Ishikawa (cell line): ENCODE data around the gene MTAP.

Experiments used
- CEBPB ChIP-seq: IDR thresholded peaks from 2 replicates; pipeline ENCODE4 v1.6.1; 2012
- CREB1 ChIP-seq: IDR thresholded peaks from 2 replicates; pipeline ENCODE4 v1.6.1; 2012; ENCODE audit warnings: low read depth
- EGR1 ChIP-seq: IDR thresholded peaks from 2 replicates; pipeline ENCODE4 v1.6.1; 2012
- EP300 ChIP-seq: IDR thresholded peaks from 2 replicates; pipeline ENCODE4 v1.6.1; 2012; ENCODE audit warnings: borderline replicate concordance
- FOXM1 ChIP-seq: IDR thresholded peaks from 2 replicates; pipeline ENCODE4 v1.6.1; 2012; ENCODE audit warnings: low read depth, borderline replicate concordance
- NFIC ChIP-seq: IDR thresholded peaks from 2 replicates; pipeline ENCODE4 v1.6.1; 2012
- RAD21 ChIP-seq: IDR thresholded peaks from 2 replicates; pipeline ENCODE4 v1.6.1; 2012; ENCODE audit warnings: low read depth
- TAF1 ChIP-seq: IDR thresholded peaks from 2 replicates; pipeline ENCODE4 v1.6.1; 2012; ENCODE audit warnings: low read depth, mild to moderate bottlenecking
- TCF12 ChIP-seq: IDR thresholded peaks from 2 replicates; pipeline ENCODE4 v1.6.1; 2012; ENCODE audit warnings: low read depth
- TEAD4 ChIP-seq: IDR thresholded peaks from 2 replicates; pipeline ENCODE4 v1.6.1; 2012
- YY1 ChIP-seq: IDR thresholded peaks from 2 replicates; pipeline ENCODE4 v1.6.1; 2012; ENCODE audit warnings: low read depth
- ZBTB7A ChIP-seq: IDR thresholded peaks from 2 replicates; pipeline ENCODE4 v1.6.1; 2012; ENCODE audit warnings: low read depth
- TF ChIP-seq, protein P1 (sequence below): IDR thresholded peaks from 2 replicates; pipeline ENCODE4 v1.6.1; 2012
- TF ChIP-seq, protein P2 (sequence below): IDR thresholded peaks from 2 replicates; pipeline ENCODE4 v1.6.1; 2012
- TF ChIP-seq, protein P3 (sequence below): IDR thresholded peaks from 2 replicates; pipeline ENCODE4 v1.6.1; 2012; ENCODE audit warnings: low read depth, mild to moderate bottlenecking

Gene MTAP

DNA sequence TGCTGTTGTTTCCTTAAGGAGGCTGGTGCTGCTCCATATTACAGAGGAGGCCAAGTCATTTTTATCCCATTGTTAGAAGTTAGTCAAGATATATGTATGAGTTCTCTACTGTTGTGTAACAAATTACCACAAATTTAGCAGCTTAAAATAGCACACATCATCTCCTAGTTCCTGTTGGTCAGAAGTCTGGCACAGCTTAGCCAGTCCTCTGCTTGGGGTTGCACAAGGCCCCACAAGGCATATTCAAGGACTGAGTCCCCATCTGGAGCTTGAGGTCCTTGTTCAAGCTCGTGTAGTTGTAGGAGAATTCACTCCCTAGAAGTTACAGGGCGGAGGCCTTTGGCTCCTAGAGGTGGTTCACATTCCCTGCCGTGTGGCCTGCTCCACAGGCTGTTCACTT, 14.7 kb downstream of the MTAP start:
- TF ChIP-seq RAD21 (no peak), EGR1 (no peak), CREB1 (no peak), TAF1 (no peak), FOXM1 (no peak), ZBTB7A (no peak), TCF12 (no peak), CEBPB (no peak), EP300 (no peak), YY1 (no peak), NFIC (no peak), TEAD4 (no peak)
- TF ChIP-seq, protein P1, sequence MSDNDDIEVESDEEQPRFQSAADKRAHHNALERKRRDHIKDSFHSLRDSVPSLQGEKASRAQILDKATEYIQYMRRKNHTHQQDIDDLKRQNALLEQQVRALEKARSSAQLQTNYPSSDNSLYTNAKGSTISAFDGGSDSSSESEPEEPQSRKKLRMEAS: no peak
- TF ChIP-seq, protein P2, sequence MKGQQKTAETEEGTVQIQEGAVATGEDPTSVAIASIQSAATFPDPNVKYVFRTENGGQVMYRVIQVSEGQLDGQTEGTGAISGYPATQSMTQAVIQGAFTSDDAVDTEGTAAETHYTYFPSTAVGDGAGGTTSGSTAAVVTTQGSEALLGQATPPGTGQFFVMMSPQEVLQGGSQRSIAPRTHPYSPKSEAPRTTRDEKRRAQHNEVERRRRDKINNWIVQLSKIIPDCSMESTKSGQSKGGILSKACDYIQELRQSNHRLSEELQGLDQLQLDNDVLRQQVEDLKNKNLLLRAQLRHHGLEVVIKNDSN: no peak
- TF ChIP-seq, protein P3, sequence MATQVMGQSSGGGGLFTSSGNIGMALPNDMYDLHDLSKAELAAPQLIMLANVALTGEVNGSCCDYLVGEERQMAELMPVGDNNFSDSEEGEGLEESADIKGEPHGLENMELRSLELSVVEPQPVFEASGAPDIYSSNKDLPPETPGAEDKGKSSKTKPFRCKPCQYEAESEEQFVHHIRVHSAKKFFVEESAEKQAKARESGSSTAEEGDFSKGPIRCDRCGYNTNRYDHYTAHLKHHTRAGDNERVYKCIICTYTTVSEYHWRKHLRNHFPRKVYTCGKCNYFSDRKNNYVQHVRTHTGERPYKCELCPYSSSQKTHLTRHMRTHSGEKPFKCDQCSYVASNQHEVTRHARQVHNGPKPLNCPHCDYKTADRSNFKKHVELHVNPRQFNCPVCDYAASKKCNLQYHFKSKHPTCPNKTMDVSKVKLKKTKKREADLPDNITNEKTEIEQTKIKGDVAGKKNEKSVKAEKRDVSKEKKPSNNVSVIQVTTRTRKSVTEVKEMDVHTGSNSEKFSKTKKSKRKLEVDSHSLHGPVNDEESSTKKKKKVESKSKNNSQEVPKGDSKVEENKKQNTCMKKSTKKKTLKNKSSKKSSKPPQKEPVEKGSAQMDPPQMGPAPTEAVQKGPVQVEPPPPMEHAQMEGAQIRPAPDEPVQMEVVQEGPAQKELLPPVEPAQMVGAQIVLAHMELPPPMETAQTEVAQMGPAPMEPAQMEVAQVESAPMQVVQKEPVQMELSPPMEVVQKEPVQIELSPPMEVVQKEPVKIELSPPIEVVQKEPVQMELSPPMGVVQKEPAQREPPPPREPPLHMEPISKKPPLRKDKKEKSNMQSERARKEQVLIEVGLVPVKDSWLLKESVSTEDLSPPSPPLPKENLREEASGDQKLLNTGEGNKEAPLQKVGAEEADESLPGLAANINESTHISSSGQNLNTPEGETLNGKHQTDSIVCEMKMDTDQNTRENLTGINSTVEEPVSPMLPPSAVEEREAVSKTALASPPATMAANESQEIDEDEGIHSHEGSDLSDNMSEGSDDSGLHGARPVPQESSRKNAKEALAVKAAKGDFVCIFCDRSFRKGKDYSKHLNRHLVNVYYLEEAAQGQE: no peak

DNA sequence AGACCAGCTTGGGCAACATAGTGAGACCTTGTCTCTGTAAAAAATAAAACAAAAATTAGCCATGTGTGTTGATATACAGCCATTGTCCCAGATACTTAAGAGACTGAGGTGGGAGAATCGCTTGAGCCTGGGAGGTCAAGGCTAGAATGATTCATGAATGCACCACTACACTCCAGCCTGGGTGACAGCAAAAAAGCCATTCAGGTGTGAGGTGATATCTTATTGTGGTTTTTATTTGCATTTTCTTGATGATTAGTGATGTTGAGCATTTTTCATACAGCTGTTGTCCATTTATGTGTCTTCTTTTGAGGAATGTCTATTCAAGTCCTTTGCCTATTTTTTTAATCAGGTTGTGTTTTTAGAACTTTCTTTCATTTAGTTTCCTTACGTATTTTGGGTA, 23.2 kb downstream of the MTAP start:
- TF ChIP-seq, protein P1: no peak
- TF ChIP-seq CEBPB (no peak), FOXM1 (no peak), EP300 (no peak), TCF12 (no peak), TEAD4 (no peak), TAF1 (no peak), YY1 (no peak), RAD21 (no peak), NFIC (no peak), EGR1 (no peak), ZBTB7A (no peak), CREB1 (no peak)
- TF ChIP-seq, protein P2: no peak
- TF ChIP-seq, protein P3: no peak

DNA sequence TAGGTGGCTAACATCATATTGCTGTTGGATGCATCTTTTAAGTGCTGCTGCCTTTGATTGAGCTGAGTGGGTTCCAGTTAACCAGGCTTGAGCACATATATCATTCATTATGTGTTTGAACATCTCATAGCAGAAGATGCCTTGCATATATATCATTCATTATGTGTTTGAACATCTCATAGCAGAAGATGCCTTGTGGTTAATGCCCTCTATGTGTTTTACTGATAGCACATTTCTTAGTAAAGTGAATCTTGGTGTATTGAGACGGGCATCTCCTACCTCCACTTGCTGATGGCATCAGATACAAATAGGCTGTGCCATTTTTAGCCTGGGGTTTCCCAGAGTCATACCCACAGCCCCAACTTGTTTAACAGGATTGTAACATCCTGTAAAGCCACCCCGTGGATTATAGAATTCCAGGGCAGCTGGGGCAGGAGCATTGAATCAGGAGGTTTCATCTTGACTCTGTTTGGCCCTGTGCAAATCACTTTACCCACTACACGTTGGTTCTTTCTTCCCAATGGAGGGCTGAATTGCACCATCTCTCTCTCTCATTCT, 26.5 kb downstream of the MTAP start:
- TF ChIP-seq FOXM1 (no peak), CREB1 (no peak), RAD21 (no peak), EGR1 (no peak), TCF12 (no peak)

DNA sequence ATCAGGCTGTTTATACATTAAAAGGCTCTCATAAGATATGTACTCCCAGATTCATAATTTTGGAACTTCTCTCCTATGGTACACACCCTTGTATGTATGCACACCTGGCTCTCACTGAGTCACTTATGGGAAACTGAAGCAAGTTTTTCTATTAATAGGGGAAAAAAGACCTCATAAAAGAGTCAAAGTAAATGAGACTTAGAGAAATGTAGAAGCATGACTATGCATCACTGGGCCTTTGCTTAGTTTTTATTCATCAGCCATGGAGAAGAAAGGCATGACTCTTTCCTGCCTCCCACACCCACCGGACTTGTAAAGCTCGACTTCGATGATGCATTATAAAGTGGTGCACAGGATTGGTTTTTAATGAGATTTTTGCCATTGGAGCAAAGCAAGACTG, 28.2 kb downstream of the MTAP start:
- TF ChIP-seq CREB1: no peak
- TF ChIP-seq YY1: no peak
- no peak for TF ChIP-seq EP300
- no peak for TF ChIP-seq TAF1
- TF ChIP-seq, protein P3: no peak
- TF ChIP-seq NFIC: no peak
- no peak for TF ChIP-seq RAD21
- TF ChIP-seq, protein P2: no peak
- no peak for TF ChIP-seq TCF12
- TF ChIP-seq FOXM1: no peak
- no peak for TF ChIP-seq CEBPB
- TF ChIP-seq ZBTB7A: no peak
- TF ChIP-seq, protein P1: no peak
- no peak for TF ChIP-seq TEAD4
